ENCODE data around the gene LNPEP.

LNPEP gene

DNA sequence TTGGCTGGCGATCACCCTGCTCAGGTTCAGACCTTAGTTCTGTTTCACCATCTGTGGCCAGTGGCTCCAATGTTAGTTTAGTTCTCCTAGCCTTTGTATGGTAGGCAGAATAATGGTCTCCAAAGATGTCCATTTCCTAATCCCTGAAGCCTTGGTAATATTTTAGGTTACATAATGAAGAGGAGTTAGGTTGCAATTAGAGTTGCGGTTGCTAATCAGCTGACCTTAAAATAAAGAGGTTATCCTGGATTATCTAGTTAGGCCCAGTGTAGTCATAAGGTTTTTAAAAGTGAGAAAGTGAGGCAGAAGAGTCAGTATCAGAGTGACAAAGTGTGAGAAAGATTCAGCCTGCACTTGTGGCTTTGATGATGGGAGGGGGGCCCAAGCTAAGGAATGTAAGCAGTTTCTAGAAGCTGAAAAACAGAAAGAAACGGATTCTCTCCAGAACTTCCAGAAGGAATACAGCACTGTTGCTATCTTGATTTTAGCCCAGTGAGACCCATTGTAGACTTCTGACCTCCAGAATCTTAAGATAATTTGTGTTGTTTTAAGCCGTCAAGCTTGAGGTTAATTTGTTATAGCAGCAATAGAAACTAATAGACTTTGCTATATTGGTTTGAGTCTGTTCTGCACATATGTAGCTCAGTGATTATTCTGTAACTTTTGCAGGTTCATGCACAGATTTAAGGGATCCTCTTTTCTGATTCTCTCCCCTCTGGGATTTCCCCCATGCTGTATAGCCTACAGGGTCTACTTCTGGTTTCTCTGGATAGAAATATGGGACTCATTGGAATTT is 21.6 kb downstream of the LNPEP start:
- in situ Hi-C loops (cut with MboI; ENCODE audit: low sequenced_read_pairs), result no loop called here

DNA sequence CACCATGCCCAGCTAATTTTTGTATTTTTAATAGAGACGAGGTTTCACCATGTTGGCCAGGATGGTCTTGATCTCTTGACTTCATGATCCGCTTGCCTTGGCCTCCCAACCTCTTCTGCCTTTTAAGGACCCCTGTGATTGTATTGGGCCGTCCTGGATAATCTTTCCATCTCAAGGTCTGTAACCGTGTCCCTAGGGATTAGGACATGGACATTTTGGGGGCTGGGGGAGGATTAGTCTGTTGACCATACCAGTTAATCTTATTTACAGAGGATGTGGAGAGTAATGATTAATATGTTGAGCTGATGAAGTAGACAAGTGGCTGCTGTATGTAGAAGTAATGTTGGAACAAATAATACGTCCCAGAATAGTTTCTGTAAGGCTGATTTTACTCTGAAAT is 23.1 kb downstream of the LNPEP start:
- in situ Hi-C loops (cut with MboI; ENCODE audit: low sequenced_read_pairs), result no loop called here

DNA sequence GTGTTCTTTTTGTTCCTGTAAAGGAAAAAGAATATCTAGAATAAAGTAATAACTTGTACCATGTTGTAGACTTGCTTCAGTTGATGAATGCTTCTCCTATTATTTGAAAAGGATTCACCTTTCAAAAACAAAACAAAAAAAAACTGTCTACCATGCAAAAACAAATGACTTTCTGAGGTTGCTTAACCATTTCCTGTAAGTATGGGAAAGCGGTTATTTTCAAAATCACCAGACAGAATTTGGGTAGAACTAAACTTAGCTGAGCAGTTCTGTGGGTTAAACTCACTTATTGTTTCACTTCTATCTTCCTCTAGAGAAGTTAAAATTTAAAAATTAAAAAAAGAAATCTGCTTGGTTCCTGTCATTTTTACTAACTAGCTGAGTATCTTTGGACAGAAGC is 25.2 kb downstream of the LNPEP start:
- in situ Hi-C loops (cut with MboI; ENCODE audit: low sequenced_read_pairs), result no loop called here

DNA sequence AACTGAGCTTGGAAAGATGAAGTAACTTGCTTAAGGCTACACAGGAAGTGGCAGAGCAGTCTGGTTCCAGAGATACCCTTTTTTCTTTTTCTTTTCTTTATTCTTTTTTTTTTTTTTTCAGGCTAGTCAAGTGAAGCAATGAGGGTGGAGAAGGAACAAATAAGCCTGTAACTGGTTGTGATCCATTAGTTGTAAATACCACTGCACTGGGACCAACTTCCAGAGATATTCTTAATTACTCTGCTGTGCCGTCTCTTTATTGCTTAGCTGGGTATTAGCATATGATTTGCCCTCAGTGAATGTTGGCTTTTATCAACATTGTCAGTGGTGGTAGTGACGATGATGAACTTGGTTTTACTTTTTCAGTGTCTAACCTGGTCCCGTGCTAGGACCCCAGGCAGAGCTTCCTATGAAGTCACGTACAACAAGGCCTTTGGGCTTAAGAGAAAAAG is 26.7 kb downstream of the LNPEP start:
- in situ Hi-C loops (cut with MboI; ENCODE audit: low sequenced_read_pairs), result no loop called here

DNA sequence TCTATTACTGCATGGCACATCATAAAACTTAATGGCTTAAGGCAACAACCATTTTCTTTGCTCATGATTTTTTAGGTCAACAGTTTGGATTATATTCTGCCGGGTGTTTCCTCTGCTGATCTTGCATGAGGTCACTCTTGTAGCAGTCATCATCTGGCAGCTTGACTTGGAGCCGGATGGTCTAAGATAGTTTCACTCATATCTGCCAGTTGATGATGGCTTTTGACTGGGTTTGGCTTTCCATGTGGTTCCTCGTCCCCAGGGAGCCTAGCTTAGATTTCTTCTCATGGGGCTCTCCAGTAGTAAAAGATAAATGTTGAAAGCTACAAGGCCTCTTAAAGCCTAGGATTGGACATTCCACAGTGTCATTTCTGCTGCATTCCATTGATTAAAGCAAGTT is 27.4 kb downstream of the LNPEP start:
- in situ Hi-C loops (cut with MboI; ENCODE audit: low sequenced_read_pairs), result no loop called here

- in situ Hi-C loops (cut with MboI; ENCODE audit: low sequenced_read_pairs), result no loop called here
Measured at GRCh38 chr5:96966801-96967200, 30.9 kb downstream of the LNPEP start.

GRCh38 chr5:96967400-96967799 is 31.5 kb downstream of the LNPEP start:
- in situ Hi-C loops (cut with MboI; ENCODE audit: low sequenced_read_pairs), result no loop called here

- in situ Hi-C loops (cut with MboI; ENCODE audit: low sequenced_read_pairs), result no loop called here
Measured at GRCh38 chr5:96968074-96968473, 32.2 kb downstream of the LNPEP start.

GRCh38 chr5:96968614-96969013 is 32.7 kb downstream of the LNPEP start:
- in situ Hi-C loops (cut with MboI; ENCODE audit: low sequenced_read_pairs), result no loop called here

- in situ Hi-C loops (cut with MboI; ENCODE audit: low sequenced_read_pairs), result no loop called here
Measured at GRCh38 chr5:96969366-96969765, 33.5 kb downstream of the LNPEP start.

GRCh38 chr5:96972599-96973334 is 36.9 kb downstream of the LNPEP start:
- in situ Hi-C loops (cut with MboI; ENCODE audit: low sequenced_read_pairs), result no loop called here

GRCh38 chr5:96973532-96974401 is 37.9 kb downstream of the LNPEP start:
- in situ Hi-C loops (cut with MboI; ENCODE audit: low sequenced_read_pairs), result no loop called here

DNA sequence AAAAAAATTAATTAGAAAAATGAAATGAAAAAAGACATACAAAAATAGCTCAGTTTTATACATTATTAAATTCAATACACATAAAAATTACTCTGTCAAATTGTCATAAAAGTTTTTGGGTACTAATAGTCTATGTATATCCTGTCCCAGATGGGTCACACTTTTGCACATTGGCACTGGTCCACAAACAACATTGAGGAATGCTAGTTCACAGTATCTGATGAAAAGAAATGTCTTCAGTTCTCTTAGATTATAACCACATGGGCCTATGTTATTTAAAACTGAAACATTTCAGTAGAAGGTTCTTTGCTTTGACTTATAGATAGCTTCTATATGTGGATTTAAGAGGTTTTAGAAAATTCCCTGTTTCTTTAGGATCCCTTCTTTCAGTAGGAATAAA is 39.8 kb downstream of the LNPEP start:
- in situ Hi-C loops (cut with MboI; ENCODE audit: low sequenced_read_pairs), result no loop called here

GRCh38 chr5:96977228-96977627 is 41.3 kb downstream of the LNPEP start:
- in situ Hi-C loops (cut with MboI; ENCODE audit: low sequenced_read_pairs), result no loop called here

DNA sequence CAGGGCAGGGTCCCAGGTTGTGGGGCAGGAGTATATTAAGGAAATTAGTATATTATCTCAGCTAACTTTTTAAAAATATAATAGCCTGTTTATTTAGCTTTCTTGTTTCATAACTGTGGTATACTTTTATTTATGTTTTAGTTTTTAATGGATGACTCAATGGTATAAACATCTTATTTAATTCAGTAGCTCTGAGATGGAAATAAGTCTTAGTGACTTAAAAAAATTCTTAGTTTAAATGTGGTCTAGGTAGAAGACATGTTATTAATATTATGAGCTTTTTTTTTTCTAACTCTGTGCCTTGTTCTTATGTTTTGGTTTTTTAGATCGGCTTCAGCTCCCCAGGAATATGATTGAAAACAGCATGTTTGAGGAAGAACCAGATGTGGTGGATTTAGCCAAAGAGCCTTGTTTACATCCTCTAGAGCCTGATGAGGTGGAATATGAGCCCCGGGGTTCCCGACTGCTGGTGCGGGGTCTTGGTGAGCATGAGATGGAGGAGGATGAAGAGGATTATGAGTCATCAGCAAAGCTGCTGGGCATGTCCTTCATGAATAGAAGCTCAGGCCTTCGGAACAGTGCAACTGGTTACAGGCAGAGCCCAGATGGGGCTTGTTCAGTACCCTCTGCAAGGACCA is 43.1 kb downstream of the LNPEP start:
- in situ Hi-C loops (cut with MboI; ENCODE audit: low sequenced_read_pairs), result no loop called here

DNA sequence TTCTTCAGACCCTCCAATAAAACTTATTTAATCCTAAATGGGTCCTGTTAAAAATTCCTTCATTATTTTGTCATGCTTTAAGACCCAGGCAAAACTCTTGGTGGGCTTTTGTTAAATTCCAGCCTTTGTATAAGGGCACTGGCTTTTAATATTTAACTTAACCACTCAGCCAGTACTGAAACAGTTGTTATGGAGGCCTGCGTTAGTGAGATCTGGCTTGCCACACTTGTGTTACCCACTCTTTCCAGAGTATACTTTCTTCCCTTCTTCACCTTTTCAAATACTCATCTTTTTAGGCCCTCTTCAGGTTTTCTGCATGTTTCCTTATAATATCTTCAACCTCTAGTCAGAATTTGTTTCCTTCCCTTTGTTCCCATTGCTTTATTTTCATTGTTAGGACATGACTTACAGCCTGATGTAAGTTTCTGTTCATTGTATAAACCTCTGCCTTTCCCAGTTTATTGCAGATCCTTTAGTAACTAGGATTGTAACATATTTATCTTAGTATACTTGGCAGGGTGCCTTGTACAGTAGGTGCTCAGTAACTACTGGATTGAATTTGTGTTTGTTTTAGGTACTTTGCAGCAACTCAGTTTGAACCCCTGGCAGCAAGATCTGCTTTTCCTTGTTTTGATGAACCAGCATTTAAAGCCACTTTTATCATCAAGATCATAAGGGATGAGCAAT is 48.8 kb downstream of the LNPEP start:
- in situ Hi-C loops (cut with MboI; ENCODE audit: low sequenced_read_pairs), result no loop called here

- in situ Hi-C loops (cut with MboI; ENCODE audit: low sequenced_read_pairs), result no loop called here
Measured at GRCh38 chr5:96986450-96986849, 50.6 kb downstream of the LNPEP start.

DNA sequence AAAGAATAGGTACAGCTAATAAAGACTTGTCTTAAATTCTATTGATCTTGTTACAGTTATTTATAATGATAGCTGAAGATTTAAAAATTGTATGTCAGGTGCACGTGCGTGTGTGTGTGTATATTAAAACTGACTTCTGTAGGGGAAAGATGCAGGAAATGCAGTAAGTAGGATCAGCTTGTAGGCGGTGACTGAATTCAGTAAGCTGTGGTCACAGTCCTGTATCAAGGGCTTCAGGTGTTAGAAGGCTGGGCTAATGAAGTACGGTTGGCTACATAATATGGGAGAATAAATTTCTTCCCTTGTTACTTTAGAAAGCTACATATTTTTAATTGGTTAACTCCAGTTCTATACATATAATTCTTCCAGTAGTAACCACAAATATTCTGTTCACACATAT is 54.2 kb downstream of the LNPEP start:
- in situ Hi-C loops (cut with MboI; ENCODE audit: low sequenced_read_pairs), result no loop called here

DNA sequence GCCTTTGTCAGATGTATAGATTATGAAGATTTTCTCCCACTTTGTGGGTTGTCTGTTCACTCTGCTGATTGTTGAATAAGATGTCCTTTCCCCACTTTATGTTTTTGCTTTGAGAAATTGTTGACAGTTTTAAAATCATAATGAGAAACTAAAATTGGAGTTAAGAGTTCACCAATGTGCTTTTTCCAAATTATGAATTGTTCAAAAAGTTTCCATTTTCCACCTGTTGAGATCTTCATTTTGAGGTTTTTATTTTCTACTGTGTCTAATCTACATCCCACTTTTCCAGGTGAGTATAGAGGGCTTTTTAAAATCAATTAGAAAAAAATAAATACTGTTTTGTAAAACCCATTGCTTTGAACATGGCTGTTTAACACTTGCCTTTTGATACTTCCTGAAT is 55.8 kb downstream of the LNPEP start:
- in situ Hi-C loops (cut with MboI; ENCODE audit: low sequenced_read_pairs), result no loop called here

GRCh38 chr5:96993760-96994159 is 57.9 kb downstream of the LNPEP start:
- in situ Hi-C loops (cut with MboI; ENCODE audit: low sequenced_read_pairs), result no loop called here

Measured in HL-60/S4 treated with retinoic acid at 250 ng/mL for 4 days and 3 days (cell line).